IPS-18c (cell line): ENCODE measurements around the gene RMI2.
"Not testable (repeated sequence)": the region's sequence is repeated elsewhere in the genome, so short reads cannot be mapped to it uniquely, and the experiment has no call there.

ENCODE experiments used
- H3K4me3 ChIP-seq: 2 replicates; pipeline ENCODE4 v1.7.0; 2013; ENCODE audit warnings: low read depth, mild to moderate bottlenecking, low read length, moderate library complexity; ENCODE audit not compliant: insufficient read depth
- H3K9me3 ChIP-seq: one replicate; pipeline ENCODE4 v1.6.1; 2013; ENCODE audit warnings: mild to moderate bottlenecking, low read length, moderate library complexity; ENCODE audit not compliant: control insufficient read depth, insufficient read depth

RMI2 gene

DNA sequence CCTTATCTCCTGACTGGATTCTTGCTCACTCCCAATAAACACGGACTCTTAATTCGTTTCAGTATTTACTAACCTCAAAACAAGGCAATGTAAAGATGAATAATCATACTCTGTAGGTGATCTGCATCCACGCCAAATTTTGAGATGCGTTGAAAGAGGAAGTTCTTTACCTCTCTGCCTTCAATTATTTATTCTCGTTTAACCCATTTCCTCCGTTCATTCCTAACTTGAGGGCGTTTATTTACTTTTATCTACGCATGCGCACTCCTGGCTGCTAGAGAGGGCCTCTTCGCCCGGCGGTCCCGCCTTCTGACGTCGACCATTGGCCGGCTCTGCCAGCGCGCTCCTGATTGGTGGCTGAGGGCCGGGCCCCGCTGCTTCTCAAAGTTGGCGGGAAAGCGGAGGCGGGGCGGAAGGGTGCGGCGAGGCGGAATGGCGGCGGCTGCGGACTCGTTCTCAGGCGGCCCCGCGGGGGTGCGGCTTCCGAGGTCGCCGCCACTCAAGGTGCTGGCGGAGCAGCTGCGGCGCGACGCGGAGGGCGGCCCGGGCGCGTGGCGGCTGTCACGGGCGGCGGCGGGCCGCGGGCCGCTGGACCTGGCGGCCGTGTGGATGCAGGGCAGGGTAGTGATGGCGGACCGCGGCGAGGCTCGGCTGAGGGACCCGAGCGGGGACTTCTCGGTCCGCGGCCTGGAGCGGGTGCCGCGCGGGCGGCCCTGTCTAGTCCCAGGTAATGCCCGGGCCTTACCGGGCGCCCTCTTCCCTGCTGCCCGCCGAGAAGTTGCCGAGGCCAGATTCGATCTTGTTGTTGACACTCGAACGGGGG lies at the start of gene RMI2:
RMI2 (plus strand) TSS at position 420 of the 823 bp plus-strand sequence; CDS start at position 433, 13 bp downstream.
- Histone ChIP-seq H3K4me3 (peak within 1 kb of the TSS; percentile 78), H3K9me3 (no peaks in the 10 kb centered on the region)

DNA sequence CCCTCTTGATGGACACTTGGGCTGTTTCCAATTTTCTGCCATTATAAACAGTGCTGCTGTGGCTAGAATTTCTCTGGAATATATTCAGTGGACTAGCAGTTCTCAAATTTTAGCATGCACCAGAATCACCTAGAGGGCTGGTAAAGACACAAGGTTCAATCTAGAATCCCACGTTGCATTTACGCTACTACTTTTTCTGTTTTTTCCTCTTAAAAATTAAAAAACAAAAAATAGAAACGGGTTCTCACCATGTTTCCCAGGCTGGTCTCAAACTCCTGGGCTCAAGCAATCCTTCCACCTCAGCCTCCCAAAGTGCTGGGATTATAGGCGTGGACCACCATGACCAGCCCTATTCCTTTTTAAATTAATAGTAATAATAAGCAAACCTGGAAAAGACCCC lies 49.6 kb upstream of the RMI2 start:
- H3K9me3 ChIP-seq, result no peaks in the 10 kb centered on the region

DNA sequence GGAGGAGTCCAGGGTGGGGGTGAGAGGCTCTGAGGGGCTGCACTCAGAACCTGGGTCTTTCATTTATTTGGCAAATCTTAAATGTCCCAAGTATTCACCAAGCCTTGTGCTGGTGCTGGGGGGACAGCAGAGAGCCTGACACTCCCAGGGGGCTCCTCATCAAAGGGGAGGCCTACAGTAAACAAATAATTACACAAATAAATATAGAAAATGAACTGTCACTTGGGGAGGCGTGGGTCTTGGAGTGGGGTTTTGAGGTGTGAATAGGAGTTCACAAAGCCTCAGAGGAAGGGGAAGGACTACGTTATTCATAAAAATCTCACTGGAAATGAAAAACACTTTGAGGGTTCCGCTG lies 48.9 kb upstream of the RMI2 start:
- no peaks in the 10 kb centered on the region for H3K9me3 ChIP-seq
- H3K4me3 ChIP-seq, result no peak overlapping the region

More for the DNA sequence above, 49.6 kb upstream of the RMI2 start:
- H3K4me3 ChIP-seq, result no peak overlapping the region

DNA sequence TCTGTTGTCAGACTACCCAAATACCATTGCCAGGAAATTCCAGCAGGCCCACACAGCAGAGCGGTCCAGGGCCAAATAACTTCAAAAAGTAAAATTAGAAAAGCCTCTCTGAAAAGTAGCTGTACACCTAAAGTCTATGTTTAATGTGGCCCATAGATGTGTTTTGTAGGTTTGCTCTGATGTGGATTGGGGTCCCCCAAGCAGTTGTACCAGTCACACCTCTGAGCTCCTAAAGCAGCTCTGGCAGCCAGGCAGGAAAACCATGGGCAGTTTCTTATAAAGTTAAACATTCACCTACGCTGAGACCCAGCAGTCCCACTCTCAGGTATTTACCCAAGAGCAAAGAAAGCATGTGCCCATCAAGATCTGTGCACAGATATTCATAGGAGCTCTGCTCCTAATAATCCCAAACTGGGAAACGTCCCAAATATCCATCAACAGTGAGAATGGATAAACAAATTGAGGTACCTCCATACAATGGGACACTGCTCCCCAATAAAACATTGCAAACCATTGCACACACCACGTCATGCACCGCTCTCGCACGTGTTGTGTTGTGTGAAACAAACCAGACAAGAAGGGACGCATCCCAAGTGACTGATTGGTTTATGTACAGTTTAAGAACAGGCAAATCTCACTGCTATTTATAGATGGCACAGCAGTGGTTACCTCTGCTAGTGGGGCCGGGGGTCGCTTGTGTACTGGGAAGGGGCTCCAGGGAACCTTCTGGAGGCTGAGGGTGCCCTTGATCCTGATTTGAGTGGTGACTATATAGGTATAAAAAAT lies 48.4 kb upstream of the RMI2 start:
- H3K9me3 ChIP-seq, result no peaks in the 10 kb centered on the region
- H3K4me3 ChIP-seq, result no peak overlapping the region

DNA sequence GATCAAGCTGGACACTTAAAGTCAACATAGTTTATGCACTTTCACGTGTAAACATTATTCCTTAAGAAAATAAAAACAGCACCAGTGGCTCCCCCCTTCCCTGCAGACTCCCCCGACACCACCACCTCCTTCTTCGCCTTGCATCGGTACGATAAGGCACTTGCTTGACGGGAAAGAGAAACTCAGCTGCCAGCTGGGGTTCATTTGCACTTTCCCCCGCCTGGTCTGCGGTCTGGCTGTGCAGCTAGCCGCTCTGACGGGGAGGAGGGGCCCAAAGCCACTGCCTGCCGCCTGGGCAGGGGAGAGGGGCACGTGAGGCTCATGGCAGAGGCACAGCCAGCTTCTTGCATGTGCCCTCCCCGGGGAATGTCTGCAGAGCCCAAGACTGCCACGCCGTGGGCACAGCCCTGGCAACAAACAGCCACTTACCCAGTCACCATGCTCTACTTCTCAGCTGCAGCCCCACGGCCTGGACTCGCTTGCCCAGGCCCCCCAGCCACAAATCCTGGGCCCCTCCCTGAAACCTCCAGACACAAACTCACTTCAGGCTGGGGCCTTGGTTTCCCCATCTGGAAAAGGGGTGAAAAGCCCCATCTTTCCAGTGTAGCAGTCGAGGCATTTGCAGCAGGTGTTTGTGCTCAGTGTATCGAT lies 47.6 kb upstream of the RMI2 start:
- no peak overlapping the region for H3K4me3 ChIP-seq
- H3K9me3 ChIP-seq, result no peaks in the 10 kb centered on the region

DNA sequence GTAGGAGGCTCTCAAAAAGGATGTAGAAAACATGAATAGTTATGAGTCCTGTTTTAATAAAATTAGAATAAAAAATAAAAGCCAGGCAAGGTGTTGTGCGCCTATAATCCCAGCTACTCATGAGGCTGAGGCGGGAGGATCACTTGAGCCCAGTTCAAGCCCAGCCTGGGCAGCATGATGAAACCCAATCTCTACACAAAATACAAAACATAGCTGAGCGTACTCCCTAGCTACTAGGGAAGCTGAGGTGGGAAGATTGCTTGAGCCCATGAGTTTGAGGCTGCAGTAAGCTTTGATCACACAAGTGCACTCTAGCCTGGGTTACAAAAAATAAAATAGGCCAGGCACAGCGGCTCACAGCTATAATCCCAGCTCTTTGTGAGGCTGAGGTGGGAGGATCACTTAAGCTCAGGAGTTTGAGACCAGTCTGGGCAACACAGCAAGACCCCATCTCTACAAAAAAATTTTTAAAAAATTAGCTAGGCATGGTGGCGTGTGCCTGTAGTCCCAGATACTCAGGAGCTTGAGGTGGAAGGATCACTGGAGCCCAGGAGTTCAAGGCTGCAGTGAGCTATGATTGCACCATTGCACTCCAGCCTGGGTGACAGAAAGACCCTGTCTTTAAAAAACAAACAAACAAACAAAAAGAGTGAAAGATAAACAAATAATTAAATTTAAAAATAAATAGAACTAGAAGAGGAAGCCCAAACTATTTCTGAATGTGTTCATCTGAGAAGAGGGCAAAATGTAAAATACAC lies 46.9 kb upstream of the RMI2 start:
- H3K9me3 ChIP-seq, result no peaks in the 10 kb centered on the region
- H3K4me3 ChIP-seq, result no peak overlapping the region

DNA sequence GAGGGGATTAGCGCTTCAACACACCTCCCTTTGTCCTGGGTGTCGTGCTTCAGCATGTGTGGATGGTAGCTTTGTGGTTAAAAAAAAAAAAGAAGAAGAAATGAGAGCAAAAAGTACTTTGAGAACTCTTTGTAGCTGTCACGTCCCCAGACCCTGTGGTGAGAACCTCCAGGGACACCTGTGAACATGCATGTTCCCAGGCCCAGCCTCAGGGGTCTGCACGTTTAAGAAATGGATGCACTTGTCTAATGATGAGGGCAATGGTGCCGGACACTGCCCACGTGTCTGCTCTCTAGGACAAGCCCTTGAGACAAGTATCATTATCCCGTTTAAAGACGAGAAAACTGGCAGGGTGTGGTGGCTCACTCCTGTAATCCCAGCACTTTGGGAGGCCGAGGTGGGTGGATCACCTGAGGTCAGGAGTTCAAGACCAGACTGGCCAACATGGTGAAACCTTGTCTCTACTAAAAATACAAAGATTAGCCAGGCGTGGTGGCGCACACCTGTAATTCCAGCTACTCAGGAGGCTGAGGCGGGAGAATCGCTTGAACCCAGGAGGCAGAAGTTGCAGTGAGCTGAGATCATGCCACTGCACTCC lies 46.2 kb upstream of the RMI2 start:
- H3K4me3 ChIP-seq, H3K9me3 ChIP-seq: not testable (repeated sequence)

DNA sequence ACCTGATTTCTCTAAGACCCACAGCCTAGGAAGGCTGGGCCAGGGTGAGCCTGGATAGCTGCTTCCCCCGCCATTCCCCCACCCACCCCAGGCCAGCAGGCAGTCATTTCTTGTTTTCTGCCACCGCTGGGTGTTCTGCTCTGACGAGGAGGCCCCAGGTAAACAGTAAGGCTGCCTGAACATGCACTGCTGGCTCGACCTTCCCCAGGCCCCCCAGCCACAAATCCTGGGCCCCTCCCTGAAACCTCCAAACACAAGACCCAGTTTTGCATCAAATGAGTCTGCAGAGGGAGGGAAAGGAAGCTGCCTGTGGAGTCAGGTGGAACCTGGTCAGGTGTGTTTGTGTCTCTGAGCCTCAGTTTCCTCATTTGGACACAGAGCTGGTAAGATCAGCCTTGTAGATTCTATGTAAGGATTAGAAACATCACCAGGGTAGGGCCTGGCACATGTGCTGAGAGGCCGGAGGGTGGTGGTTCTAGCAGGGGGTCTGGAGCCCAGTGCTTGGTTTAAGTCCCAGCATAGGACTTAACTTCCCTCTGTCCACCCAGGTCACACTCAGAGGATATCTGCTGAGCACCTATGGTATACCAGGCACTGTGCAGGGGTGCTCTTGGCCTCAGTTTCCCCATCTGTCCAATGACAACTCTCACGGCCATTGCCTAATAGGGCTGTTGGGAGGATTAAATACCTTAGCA lies 45.2 kb upstream of the RMI2 start:
- Histone ChIP-seq H3K4me3 (no peak overlapping the region), H3K9me3 (no peaks in the 10 kb centered on the region)

DNA sequence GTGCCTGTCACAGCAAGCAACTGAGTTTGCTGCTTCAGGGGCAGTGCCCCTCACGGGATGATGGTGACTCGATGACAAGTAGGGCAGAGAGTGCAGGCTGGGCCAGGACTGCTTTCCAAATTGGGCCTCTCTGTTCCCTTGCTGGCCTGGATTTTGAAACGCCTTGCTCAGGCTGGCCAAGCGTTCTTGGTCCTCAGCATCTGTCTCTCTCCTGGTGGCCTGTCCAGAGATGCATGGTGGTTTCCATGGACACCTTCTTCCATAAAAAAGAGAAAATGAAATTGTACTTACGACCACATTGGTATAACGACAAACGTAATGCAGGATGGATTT lies 44.7 kb upstream of the RMI2 start:
- H3K4me3 ChIP-seq, result no peak overlapping the region
- H3K9me3 ChIP-seq, result no peaks in the 10 kb centered on the region

DNA sequence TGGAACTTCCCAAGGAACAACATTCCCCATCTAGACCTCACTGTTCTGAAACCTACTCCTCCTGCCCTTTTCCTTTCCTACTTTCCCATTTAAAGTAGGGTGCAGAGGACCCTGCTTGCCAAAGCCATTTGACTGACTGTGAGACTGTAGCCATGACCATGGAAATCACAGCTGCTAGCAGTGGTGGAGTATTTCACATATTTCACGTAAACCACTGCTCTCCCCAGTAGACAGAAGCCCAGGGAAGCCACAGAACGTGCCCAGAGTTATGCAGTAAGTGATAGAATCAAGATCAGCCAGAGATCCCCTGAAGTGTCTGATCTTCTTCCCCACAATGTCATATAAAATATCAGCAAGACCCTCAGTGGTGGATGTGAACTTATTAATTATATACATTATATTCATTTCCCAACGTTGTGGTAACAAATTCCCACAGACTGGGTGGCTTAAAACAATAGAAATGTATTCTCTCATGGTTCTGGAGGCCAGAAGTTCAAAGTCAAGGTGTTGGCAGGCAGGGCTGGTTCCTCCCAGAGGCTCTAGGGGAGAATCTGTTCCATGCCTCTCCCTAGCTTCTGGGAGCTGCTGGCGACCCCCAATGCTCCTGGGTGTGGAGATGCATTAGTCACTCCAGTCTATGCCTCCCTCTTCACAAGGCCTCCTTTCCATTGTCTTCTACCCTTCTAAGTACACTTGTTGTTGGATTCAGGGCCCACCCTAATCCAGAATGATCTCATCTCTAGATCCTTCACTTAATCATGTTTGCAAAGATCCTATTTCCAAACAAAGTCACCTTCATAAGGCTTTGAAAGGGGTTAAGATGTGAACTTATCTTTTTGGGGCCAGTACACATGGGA lies 43.4 kb upstream of the RMI2 start:
- Histone ChIP-seq H3K4me3 (no peak overlapping the region), H3K9me3 (no peaks in the 10 kb centered on the region)

DNA sequence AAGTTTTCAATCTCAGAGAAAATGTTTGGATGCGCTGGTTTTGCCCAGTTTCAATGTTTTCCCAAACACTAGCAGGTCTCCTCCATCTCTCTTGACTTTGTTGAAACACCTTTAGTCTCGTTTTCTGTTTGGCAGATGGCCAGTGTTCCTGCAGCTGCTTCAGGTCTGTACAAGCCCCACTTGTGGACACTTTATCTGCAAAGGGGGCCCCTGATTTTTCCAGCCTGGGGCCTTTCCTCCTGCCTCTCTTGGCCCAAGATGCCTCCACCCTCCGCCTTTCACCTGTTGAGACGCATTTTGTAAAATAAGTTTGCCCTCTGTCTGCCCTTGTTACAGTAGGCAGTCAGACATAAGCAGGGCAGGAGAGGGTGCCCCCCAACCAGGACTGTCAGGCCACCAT lies 42.3 kb upstream of the RMI2 start:
- no peaks in the 10 kb centered on the region for H3K9me3 ChIP-seq
- H3K4me3 ChIP-seq, result no peak overlapping the region

DNA sequence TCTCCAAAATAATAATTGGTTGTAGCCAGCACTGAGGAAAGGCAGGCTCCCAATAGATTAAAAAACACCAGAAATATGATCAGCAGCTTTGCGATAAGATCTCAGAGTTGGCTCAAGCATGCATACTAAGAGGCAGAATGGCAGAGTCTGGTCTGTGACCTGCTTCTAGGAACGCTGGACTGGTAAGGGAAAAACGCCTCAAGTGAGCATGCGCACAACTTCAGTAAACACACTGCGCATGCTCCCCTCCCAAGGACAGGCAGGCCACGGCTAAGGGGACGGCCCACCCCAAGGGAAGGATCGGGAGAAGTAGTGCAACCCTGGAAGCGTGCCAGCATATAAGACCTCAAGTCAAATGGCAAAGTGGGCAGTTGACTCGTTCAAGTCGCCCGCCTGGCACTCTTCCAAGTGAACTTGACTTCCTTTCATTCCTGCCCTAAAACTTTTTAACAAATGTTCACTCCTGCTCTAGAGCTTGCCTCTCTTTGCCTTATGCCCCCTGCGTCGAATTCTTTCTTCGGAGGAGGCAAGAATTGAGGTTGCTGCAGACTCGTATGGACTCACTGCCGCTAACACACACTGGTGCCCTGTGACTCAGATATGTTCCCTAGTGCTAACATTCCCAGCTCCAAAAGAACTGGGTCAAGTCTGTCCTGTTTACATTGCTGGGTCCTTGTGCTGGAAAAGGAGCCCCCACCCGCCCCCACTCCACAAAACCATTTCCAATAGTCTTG lies 41.7 kb upstream of the RMI2 start:
- H3K9me3 ChIP-seq, result no peaks in the 10 kb centered on the region

DNA sequence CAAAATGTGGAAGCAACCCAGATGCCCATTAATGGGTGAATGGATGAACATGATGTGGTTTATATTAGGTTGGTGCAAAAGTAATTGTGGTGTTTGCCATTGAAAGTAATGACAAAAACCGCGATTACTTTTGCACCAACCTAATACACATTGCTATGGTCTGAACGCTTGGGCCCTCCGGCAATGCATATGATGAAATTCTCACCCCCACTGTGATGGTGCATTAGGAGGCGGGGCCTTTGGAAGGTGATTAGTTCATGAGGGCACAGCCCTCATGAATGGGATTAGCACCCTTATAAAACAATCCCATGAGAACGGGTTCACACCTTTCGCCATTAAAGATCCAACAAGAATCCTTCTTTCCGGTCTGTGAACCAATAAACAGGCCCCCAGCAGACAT lies 38.9 kb upstream of the RMI2 start:
- Histone ChIP-seq H3K9me3 (no peaks in the 10 kb centered on the region), H3K4me3 (no peak overlapping the region)

More for the DNA sequence above, 41.7 kb upstream of the RMI2 start:
- H3K4me3 ChIP-seq, result no peak overlapping the region

DNA sequence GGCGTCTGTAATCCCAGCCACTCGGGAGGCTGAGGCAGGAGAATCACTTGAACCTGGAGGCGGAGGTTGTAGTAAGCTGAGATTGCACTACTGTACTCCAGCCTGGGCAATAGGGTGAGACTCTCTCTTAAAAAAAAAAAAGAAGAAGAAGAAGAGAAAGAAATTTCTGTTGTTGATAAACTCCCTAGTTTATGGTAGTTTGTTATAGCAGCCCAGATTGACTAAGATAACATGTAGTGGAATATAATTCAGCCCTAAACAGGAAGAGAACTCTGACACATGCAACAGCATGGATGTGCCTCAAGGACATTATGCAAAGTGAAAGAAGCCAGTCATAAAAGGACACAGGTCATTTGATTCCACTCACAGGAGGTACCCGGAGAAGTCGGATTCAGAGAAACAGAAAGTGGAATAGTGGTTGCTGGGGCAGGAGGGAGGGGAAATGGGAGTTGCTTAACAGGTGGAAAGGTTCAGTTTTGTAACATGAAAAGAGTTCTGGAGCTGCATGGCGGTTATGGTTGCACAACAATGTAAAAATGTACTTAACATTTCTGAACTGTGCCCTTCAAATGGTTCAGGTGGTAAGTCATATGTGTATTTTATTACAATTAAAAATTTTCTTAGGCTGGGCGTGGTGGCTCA lies 38.1 kb upstream of the RMI2 start:
- H3K9me3 ChIP-seq, result no peaks in the 10 kb centered on the region
- H3K4me3 ChIP-seq, result no peak overlapping the region
